OCI-LY7 (cell line): Measurements from ENCODE around the gene ALG14.

Source experiments
- CTCF ChIP-seq: fragments of 200-600 bp; sonication (generic); conservative IDR thresholded peaks from 2 replicates; pipeline ENCODE4 v1.5.1; 2014; ENCODE audit warnings: mild to moderate bottlenecking, antibody characterized with exemption, low read length, moderate library complexity, mixed read lengths
- EZH2phosphoT487 ChIP-seq: fragments of 200-600 bp; sonication (generic); IDR thresholded peaks from 2 replicates; pipeline ENCODE4 v1.6.1; 2018; ENCODE audit warnings: low read depth, borderline replicate concordance, mild to moderate bottlenecking, mixed run types, antibody characterized with exemption, low read length, moderate library complexity, mixed read lengths

- no peak for TF ChIP-seq CTCF
- no peak for TF ChIP-seq EZH2phosphoT487
These were observed 3.3 kb upstream of the ALG14 start for GRCh38 chr1:95076034-95076433.
